Ovary (tissue), 3 donors: ENCODE results near the gene CYFIP2.

ENCODE experiments used
- EP300 ChIP-seq: sonication (generic); formaldehyde crosslinking; IDR thresholded peaks from one replicate; pipeline ENCODE4 v1.6.1; 2017; ENCODE audit warnings: antibody characterized with exemption
- POLR2A ChIP-seq: fragments of 450-650 bp; IDR thresholded peaks from one replicate; pipeline ENCODE4 v1.6.1; 2017; ENCODE audit warnings: antibody characterized with exemption, mild to moderate bottlenecking, moderate library complexity
- TF ChIP-seq, protein P1 (sequence below), 3 donors: fragments of 450-650 bp in 2 of 3; fragments of 200-600 bp in 1 of 3; IDR thresholded peaks; one replicate each; pipeline versions ENCODE4 v1.5.1 to v1.8.0; 2016 to 2022; ENCODE audit warnings: antibody characterized with exemption in 3 of 3, mild to moderate bottlenecking in 1 of 3
- donor health status: DM: no; HTN: no; CAD: no.

- TF ChIP-seq, protein P1, sequence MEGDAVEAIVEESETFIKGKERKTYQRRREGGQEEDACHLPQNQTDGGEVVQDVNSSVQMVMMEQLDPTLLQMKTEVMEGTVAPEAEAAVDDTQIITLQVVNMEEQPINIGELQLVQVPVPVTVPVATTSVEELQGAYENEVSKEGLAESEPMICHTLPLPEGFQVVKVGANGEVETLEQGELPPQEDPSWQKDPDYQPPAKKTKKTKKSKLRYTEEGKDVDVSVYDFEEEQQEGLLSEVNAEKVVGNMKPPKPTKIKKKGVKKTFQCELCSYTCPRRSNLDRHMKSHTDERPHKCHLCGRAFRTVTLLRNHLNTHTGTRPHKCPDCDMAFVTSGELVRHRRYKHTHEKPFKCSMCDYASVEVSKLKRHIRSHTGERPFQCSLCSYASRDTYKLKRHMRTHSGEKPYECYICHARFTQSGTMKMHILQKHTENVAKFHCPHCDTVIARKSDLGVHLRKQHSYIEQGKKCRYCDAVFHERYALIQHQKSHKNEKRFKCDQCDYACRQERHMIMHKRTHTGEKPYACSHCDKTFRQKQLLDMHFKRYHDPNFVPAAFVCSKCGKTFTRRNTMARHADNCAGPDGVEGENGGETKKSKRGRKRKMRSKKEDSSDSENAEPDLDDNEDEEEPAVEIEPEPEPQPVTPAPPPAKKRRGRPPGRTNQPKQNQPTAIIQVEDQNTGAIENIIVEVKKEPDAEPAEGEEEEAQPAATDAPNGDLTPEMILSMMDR (IDR thresholded peaks at IDR 0.05), result no peak
- TF ChIP-seq POLR2A, result no peak
- TF ChIP-seq EP300, result no peak
These were observed 524 bp downstream of the CYFIP2 start for GRCh38 chr5:157266286-157267007.
